Adipocyte (in vitro differentiated cells): ENCODE data around the gene USP6.
"Not testable (repeated sequence)": the region's sequence is repeated elsewhere in the genome, so short reads cannot be mapped to it uniquely, and the experiment has no call there.

Source experiments
- DNase-seq: peaks from one replicate; pipeline ENCODE4 v3.0.0-alpha.2; 2015; ENCODE audit warnings: low read depth
- H3K27me3 ChIP-seq: replicated peaks from 2 replicates; pipeline ENCODE4 v1.7.0; 2013; ENCODE audit warnings: mild to moderate bottlenecking, low read length, moderate library complexity; ENCODE audit not compliant: control insufficient read depth, insufficient read depth
- H3K36me3 ChIP-seq: 2 replicates; pipeline ENCODE4 v1.7.0; 2013; ENCODE audit warnings: low read length, mild to moderate bottlenecking, moderate library complexity; ENCODE audit not compliant: control insufficient read depth, insufficient read depth, severe bottlenecking
- H3K4me1 ChIP-seq: 2 replicates; pipeline ENCODE4 v1.7.0; 2013; ENCODE audit warnings: mild to moderate bottlenecking, low read length, moderate library complexity; ENCODE audit not compliant: control insufficient read depth, insufficient read depth
- H3K4me3 ChIP-seq: 2 replicates; pipeline ENCODE4 v1.7.0; 2013; ENCODE audit warnings: mild to moderate bottlenecking, low read length, moderate library complexity
- H3K9ac ChIP-seq: 2 replicates; pipeline ENCODE4 v1.7.0; 2013; ENCODE audit warnings: mild to moderate bottlenecking, low read length, moderate library complexity
- H3K9me3 ChIP-seq: 2 replicates; pipeline ENCODE4 v1.7.0; 2013; ENCODE audit warnings: mild to moderate bottlenecking, low read length, moderate library complexity; ENCODE audit not compliant: control insufficient read depth

The USP6 gene

DNA sequence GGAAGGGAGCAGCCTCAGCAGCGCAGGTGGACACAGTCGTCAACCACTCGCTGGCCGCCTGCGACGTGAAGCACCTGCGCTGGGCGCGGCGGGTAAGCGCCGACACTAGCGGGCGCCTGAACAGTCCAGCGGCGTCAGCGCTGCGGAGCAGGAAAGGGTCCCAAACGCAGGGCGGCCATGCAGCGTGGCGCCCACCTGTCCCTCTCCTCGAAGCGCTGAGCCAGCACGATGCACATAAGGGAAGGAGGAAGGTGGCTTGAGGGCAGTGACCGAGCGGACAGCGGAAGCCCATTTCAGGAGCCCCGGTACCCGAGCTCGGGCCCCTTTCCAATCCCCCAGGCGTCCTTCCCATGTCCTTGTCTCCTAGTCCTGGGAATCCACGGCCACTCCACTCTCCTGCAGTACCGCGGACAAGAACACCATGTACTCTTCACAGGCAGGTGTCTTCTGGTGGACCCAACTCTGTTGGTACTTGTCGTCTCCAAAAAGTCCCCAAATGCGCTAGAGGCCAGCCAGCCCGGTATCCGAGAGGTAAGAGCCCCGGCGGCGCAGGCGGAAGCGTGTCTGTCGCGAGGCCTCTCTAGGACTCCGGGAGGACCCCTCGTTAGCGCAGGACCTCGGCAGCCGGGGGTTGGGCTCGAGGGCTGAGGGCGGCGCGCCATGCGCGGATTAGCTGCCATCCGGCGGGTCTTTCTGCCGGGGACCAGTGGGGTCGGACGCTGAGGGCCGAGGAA is 18.6 kb upstream of the USP6 start:
- Histone ChIP-seq H3K4me3 (peak overlapping the region; percentile 59), H3K4me1 (no peaks in the 10 kb centered on the region), H3K36me3 (peaks cover 17% of the 10 kb centered on the region), H3K27me3 (peaks cover 5% of the 10 kb centered on the region), H3K9me3 (peaks cover 86% of the 10 kb centered on the region), H3K9ac (no peak overlapping the region)
- DNase-seq: no peak

DNA sequence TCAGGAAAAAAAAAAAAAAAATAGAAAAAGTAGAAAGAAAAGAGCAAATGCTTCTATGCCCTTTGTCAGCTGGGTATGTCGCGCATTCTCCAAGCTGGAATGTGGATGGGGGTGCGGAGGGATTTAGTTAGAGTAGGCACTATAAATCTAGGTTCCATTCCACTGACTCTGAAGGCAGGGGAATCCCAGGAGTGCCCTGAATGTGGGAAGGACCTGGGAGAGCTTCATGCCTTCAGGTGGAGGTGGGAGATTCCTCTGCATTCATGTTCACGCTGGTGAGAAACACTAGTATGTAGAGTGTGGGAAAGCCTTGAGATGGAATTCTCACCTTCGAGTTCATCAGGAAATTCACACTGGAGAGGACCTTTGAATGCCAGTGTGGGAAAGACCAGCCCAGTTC is 16.6 kb upstream of the USP6 start:
- peaks cover 84% of the 10 kb centered on the region for H3K9me3 ChIP-seq
- H3K4me1 ChIP-seq: no peaks in the 10 kb centered on the region
- no peak overlapping the region for H3K9ac ChIP-seq
- no peak overlapping the region for H3K4me3 ChIP-seq
- H3K27me3 ChIP-seq: peaks cover 5% of the 10 kb centered on the region
- no peak for DNase-seq
- H3K36me3 ChIP-seq: no peaks in the 10 kb centered on the region

DNA sequence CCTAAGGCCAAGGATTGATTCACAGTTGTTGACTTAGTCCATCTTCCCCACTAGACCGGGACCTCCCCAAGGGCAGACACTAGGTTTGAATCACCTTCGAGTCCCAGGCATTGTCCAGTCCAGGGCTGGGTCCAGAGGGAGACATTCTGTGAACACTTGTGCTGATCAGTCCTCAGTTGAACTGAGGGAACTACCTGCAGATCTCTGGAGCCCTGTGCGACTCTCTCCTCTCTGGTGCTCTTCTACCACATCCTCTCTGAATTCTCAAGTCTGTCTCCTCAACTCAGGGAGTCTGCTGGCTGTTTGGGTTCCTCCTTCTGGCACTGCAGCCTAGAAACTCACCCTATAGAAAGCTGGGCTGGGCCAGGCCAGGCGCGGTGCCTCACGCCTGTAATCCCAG is 15.0 kb upstream of the USP6 start:
- no peak overlapping the region for H3K4me3 ChIP-seq
- H3K36me3 ChIP-seq: peaks cover 6% of the 10 kb centered on the region
- no peak for DNase-seq
- H3K27me3 ChIP-seq: peaks cover 5% of the 10 kb centered on the region
- no peaks in the 10 kb centered on the region for H3K4me1 ChIP-seq
- H3K9me3 ChIP-seq: peaks cover 80% of the 10 kb centered on the region
- H3K9ac ChIP-seq: no peak overlapping the region

DNA sequence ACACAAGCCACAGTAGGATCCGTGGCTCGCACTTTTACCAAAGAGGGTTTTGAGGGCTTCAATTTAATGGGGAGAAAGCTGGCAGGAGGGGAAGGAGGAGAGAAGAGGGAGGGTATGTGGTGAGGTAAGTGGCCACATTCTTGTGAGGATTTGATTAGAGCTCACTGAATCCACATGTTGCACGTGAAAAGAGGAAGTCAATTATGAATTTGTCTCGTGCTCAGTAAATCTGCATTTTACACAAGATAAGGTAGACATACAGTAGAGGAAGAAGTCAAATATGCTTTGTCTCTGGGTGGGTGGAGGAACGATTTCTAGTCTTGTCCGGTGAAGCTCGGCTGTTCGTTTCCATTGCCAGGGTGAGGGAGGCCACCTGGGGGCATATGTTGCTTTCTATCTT is 5.0 kb upstream of the USP6 start:
- H3K36me3 ChIP-seq: peaks cover 21% of the 10 kb centered on the region
- peak; percentile 7 for DNase-seq
- H3K27me3 ChIP-seq: peaks cover 8% of the 10 kb centered on the region

DNA sequence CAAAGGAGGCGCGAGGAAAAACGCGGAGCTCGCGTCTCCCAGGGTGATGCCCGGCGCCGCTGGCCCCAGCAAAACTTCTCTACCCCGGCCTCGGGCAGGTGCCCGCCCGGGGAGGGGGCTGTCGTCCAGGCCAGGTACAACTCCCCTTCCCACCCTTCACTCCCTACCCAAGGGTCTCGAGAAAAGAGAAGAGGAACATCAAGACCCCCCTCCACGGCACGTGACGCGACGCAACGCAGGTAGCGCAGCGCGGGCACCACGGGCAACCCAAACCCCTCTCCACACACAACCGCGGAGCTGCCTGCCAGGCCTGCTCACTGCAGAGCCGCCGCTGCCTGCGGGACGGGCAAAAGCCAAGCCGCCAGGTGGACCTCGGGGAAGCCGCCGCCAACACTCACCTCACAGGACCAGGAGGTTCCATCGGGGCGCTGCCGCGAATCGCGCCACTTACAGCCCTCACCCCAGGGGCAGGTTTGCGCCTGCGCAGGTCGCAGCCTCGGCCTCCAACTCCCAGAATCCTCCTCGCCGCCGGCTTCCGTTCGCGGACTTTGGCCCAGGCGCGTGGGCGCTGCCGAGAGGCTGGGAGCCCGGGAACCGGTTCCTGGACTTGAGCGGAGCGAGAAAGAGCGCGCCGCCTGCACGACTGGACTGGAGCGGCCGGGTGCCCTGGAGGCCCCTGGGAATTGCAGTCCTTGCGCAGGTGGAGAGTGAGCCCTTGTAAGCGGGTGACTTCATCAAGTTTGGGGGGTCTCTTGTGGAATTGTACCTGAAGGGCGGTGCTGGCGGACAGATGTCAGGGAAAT is 4.2 kb upstream of the USP6 start, which contains the start of gene ZNF232:
ZNF232 (minus strand) TSS at position 477 of the 803 bp plus-strand sequence; CDS start at position 421, 56 bp downstream.
- Histone ChIP-seq H3K4me1 (peaks cover 7% of the 10 kb centered on the region), H3K36me3 (peaks cover 13% of the 10 kb centered on the region), H3K9ac (peak within 1 kb of the TSS; percentile 92), H3K27me3 (peaks cover 14% of the 10 kb centered on the region), H3K9me3 (peaks cover 11% of the 10 kb centered on the region), H3K4me3 (peak within 1 kb of the TSS; percentile 86)
- peak; percentile 97 for DNase-seq

More for the DNA sequence above, 5.0 kb upstream of the USP6 start:
- Histone ChIP-seq H3K4me3 (peak overlapping the region; percentile 86), H3K9ac (peak overlapping the region; percentile 92), H3K9me3 (peaks cover 15% of the 10 kb centered on the region), H3K4me1 (peaks cover 7% of the 10 kb centered on the region)

DNA sequence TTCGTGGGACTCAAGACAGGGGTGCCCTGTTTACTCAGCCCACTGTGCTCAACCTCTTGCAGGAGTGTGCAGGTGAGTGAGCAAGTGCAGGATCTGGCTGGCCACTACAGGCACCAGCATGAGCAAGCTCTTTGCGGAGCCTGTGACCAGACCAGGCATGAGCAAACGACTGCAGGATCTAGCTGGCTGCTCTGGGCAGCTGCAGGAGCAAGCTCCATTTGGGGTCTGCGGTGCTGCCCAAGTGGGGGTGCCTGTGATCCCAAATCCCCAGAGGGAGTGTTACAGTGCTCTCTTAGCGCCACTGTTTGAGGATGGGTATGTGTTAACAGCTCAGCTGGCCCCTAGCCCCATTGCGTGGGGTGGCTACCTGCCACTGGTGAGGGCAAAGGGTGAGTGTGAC is 2.4 kb downstream of the USP6 start:
- no peak for DNase-seq
- H3K36me3 ChIP-seq: no peaks in the 10 kb centered on the region
- peaks cover 39% of the 10 kb centered on the region for H3K27me3 ChIP-seq
- H3K4me3 ChIP-seq: no peak overlapping the region
- H3K4me1 ChIP-seq: no peaks in the 10 kb centered on the region
- H3K9ac ChIP-seq: no peak overlapping the region
- H3K9me3 ChIP-seq: peaks cover 15% of the 10 kb centered on the region

DNA sequence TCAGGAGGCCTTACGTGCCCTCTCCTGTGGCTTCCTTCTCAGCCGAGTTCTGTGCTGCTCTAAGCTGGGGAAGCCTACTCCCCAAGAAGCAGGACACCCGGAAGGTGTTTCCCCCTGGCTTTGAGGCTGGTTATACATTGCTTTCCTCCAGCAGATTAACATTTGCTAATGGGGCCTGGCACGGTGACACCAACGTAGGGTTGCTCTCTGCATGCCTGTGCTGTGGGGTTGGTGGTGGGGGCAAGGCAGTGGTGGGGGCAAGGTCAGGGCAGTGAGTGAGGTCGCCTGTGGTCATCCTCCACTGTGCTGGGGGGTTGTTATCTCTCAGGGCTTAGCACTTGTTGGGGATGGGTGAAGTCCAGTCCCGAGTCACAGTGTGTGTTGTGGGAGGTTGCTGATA is 4.2 kb downstream of the USP6 start:
- no peaks in the 10 kb centered on the region for H3K4me1 ChIP-seq
- H3K9ac ChIP-seq: no peak overlapping the region
- H3K27me3 ChIP-seq: peaks cover 49% of the 10 kb centered on the region
- no peaks in the 10 kb centered on the region for H3K36me3 ChIP-seq
- DNase-seq: no peak
- no peak overlapping the region for H3K4me3 ChIP-seq
- peaks cover 15% of the 10 kb centered on the region for H3K9me3 ChIP-seq

DNA sequence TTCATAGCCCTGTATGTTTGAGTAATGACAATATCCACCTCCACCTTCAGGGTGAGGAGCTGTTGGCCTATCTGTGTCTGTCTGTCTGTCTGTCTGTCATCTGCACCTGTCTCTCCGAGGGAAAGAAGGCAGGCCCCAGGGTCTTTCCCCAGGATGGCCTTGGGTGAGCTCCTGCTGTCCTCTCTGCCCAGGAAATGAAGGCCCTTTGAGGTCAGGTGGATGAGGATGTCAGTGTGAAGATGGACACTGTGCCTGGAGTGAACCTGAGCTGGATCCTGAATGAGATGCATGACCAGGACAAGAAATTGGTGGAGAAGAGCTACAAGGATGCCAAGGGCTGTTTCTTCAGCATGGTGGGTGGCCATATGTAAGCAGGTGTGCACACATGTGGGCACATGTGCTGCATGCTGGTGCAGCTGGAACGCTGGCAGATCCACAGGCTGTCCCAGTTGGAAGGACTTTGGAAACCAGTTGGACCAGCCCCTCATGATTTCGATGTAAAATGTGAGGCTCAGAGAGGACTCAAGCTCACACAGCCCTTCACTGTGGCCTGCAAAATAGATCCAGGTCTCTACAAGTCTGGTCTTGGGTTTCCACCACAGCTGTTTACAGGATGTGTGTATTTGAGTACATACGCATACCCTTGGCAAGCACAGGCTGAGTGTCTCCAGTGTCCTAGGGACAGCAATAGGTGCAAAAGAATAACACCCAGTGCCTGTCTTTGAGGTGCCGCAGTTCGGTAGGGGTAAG is 4.8 kb downstream of the USP6 start:
- not testable (repeated sequence) for H3K4me3 ChIP-seq, H3K9ac ChIP-seq, H3K36me3 ChIP-seq, DNase-seq, H3K4me1 ChIP-seq
- H3K27me3 ChIP-seq: peaks cover 47% of the 10 kb centered on the region
- H3K9me3 ChIP-seq: peaks cover 15% of the 10 kb centered on the region

DNA sequence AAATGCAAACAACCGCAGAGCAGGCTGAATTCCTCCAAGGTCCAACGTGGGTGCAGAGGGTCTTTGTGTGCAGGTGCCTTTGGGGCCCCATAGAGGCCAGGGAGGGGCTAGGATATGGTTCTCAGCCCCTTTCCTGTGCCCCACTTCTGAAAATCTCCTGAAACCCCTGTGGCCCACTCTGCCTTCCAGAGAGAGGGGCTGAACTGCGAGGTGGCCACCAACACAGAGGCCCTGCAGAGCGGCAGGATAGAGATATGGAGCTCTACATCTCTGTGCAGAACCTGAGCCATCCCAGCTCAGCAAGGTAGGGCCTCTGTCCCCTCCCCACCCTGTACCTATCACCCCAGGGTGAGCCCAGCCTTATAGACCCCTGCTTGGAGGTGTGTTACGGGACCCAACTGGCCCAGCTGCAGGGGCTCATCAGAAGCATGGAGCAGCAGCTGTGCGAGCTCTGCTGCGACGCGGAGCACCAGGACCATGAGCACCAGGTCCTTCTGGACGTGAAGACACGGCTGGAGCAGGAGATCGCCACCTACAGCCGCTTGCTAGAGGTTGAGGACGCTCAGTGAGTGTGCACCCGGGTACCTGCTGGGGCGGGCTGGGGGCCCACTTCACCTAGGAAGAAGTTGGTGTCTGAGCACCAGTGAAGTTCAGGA is 5.5 kb downstream of the USP6 start:
- no peak for DNase-seq
- no peaks in the 10 kb centered on the region for H3K36me3 ChIP-seq
- no peak overlapping the region for H3K9ac ChIP-seq
- H3K9me3 ChIP-seq: peaks cover 14% of the 10 kb centered on the region
- H3K4me1 ChIP-seq: no peaks in the 10 kb centered on the region
- no peak overlapping the region for H3K4me3 ChIP-seq
- peaks cover 42% of the 10 kb centered on the region for H3K27me3 ChIP-seq

DNA sequence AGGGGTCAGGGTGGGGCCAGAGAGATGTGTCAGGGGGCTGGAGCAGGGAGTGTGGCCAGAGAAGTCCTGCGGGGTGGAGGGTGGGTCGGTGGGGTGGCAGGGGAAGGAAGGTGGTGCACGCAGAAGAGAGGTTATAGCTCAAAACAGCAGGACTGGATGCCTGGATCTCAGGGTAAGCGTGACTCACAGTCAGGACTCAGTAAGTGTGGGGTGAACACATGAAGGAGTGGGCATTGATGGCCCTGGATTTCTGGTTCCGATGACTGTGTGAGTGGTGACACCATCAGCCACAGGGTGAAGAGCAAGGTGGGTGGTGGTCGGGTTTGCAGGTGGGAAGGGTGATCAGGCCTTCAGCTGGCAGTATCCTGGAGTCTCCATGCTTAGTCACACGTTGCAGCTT is 6.2 kb downstream of the USP6 start:
- H3K9ac ChIP-seq, H3K4me1 ChIP-seq, H3K36me3 ChIP-seq, H3K9me3 ChIP-seq, DNase-seq: not testable (repeated sequence)
- Histone ChIP-seq H3K4me3 (peak overlapping the region; percentile 72), H3K27me3 (peaks cover 34% of the 10 kb centered on the region)
